GM21528 (cell line): ENCODE results near the gene PACSIN3.

ENCODE experiments used
- ATAC-seq: cut with Tn5 transposase; IDR thresholded peaks from one replicate; pipeline ENCODE4 v1.9.1; 2021; ENCODE audit warnings: mild to moderate bottlenecking, moderate library complexity; ENCODE audit not compliant: unreplicated experiment, low FRiP score

Gene PACSIN3

GRCh38 chr11:47155879-47156278, 30.4 kb downstream of the PACSIN3 start:
- ATAC-seq: no peak

- ATAC-seq: no peak
Measured at GRCh38 chr11:47154616-47155570, 31.3 kb downstream of the PACSIN3 start.

- no peak for ATAC-seq
Measured at GRCh38 chr11:47152953-47153950, 33.0 kb downstream of the PACSIN3 start.

- no peak for ATAC-seq
Measured at GRCh38 chr11:47152126-47152952, 33.9 kb downstream of the PACSIN3 start.

- ATAC-seq: no peak
Measured at GRCh38 chr11:47149782-47150181, 36.5 kb downstream of the PACSIN3 start.

GRCh38 chr11:47148903-47149531, 37.2 kb downstream of the PACSIN3 start:
- ATAC-seq: no peak

- no peak for ATAC-seq
Measured at GRCh38 chr11:47148270-47148669, 38.0 kb downstream of the PACSIN3 start.

GRCh38 chr11:47147681-47148080, 38.6 kb downstream of the PACSIN3 start:
- ATAC-seq: no peak

GRCh38 chr11:47147250-47147649, 39.0 kb downstream of the PACSIN3 start:
- ATAC-seq: no peak

GRCh38 chr11:47144541-47144940, 41.7 kb downstream of the PACSIN3 start:
- no peak for ATAC-seq

GRCh38 chr11:47143322-47143721, 42.9 kb downstream of the PACSIN3 start:
- ATAC-seq: no peak

- no peak for ATAC-seq
Measured at GRCh38 chr11:47139878-47140277, 46.4 kb downstream of the PACSIN3 start.

GRCh38 chr11:47137476-47137875, 48.8 kb downstream of the PACSIN3 start:
- ATAC-seq: no peak

GRCh38 chr11:47136921-47137320, 49.3 kb downstream of the PACSIN3 start:
- ATAC-seq: no peak

GRCh38 chr11:47136327-47136726, 49.9 kb downstream of the PACSIN3 start:
- no peak for ATAC-seq

- ATAC-seq: no peak
Measured at GRCh38 chr11:47132981-47133380, 53.3 kb downstream of the PACSIN3 start.

- no peak for ATAC-seq
Measured at GRCh38 chr11:47132490-47132889, 53.7 kb downstream of the PACSIN3 start.

- no peak for ATAC-seq
Measured at GRCh38 chr11:47131136-47131535, 55.1 kb downstream of the PACSIN3 start.

GRCh38 chr11:47130543-47130942, 55.7 kb downstream of the PACSIN3 start:
- no peak for ATAC-seq
